ENCODE measurements around the gene CEP152.
A peak's percentile ranks its signal among the peaks of the same experiment; 100 is the strongest.

The CEP152 gene

GRCh38 chr15:48759921-48760320 lies 50.9 kb downstream of the CEP152 start:
- DNase-seq (ENCODE audit: low read depth), result no peak
- H3K4me3 ChIP-seq (replicated peaks; ENCODE audit: low read depth, low read length), result no peak overlapping the region
- TF ChIP-seq CTCF (IDR thresholded peaks at IDR 0.05; ENCODE audit: low read length, missing control alignments), result no peak

DNA sequence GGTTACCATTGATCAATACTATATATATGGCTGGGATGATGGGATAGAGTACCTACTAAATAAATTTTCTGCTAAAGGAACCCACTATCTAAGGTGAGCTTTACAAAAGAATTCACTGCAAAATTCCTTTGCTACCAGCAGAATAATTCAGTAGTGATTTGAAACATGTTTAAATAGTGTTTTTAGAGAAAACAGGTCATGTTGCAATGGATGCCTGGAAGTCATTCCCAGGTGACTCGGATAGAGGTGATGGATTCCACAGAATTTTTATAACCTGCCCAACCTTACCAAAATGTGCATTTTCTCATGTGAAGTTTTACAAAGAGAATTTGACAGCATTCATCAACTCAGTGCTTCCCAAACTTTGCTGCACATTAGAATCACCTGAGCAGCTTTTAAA lies 53.2 kb downstream of the CEP152 start:
- H3K4me3 ChIP-seq (replicated peaks; ENCODE audit: low read depth, low read length), result no peak overlapping the region
- TF ChIP-seq CTCF (IDR thresholded peaks at IDR 0.05; ENCODE audit: low read length, missing control alignments), result no peak
- no peak for DNase-seq (ENCODE audit: low read depth)

DNA sequence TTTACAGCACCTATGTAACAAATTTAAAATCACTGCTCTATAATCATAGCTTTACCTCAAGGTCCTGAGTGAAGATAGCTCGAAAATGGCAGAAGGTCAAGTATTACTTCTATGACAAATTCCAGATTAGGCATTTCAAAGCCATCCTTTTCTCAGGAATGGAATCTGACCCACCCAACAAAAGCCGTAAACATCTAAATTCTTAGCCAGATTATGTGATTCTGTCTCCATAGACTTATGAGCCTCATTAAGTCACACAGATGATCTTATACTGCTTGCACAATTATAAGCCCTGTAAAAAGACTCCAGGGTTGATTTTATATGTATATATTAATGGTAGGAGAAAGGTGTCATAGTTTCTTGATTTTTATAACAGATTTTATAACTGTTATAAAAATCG lies 56.9 kb downstream of the CEP152 start:
- no peak for DNase-seq (ENCODE audit: low read depth)
- no peak for TF ChIP-seq CTCF (IDR thresholded peaks at IDR 0.05; ENCODE audit: low read length, missing control alignments)
- H3K4me3 ChIP-seq (replicated peaks; ENCODE audit: low read depth, low read length), result no peak overlapping the region

- DNase-seq (ENCODE audit: low read depth), result no peak
- TF ChIP-seq CTCF (IDR thresholded peaks at IDR 0.05; ENCODE audit: low read length, missing control alignments), result no peak
- H3K4me3 ChIP-seq (replicated peaks; ENCODE audit: low read depth, low read length), result no peak overlapping the region
Observed at GRCh38 chr15:48751595-48751994, 59.3 kb downstream of the CEP152 start.

- no peak overlapping the region for H3K4me3 ChIP-seq (replicated peaks; ENCODE audit: low read depth, low read length)
- TF ChIP-seq CTCF (IDR thresholded peaks at IDR 0.05; ENCODE audit: low read length, missing control alignments), result no peak
- DNase-seq (ENCODE audit: low read depth), result peak; percentile 38
Observed at GRCh38 chr15:48748535-48748934, 62.3 kb downstream of the CEP152 start.

DNA sequence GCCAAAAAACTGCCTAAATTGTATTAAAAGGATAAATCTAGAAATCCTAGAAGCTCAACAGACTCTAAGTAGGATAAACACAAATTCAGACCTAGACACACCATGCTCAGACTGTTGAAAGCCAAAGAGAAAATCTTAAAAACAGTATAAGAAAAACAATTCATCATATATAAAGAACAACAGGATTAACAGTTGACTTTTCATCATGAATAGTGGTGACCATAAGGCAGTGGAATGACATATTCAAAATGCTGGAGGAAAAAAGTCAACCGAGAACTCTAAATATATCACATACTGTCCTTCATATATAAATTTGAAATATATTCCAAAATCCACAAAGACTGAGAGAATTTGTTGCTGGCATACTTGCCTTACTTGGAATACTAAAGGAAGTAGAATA lies 77.3 kb downstream of the CEP152 start:
- H3K4me3 ChIP-seq (replicated peaks; ENCODE audit: low read depth, low read length), result no peak overlapping the region
- TF ChIP-seq CTCF (IDR thresholded peaks at IDR 0.05; ENCODE audit: low read length, missing control alignments), result no peak
- no peak for DNase-seq (ENCODE audit: low read depth)

- no peak for TF ChIP-seq CTCF (IDR thresholded peaks at IDR 0.05; ENCODE audit: low read length, missing control alignments)
- no peak overlapping the region for H3K4me3 ChIP-seq (replicated peaks; ENCODE audit: low read depth, low read length)
- DNase-seq (ENCODE audit: low read depth), result no peak
Observed at GRCh38 chr15:48730506-48730905, 80.4 kb downstream of the CEP152 start.
